HG03060 (cell line): ENCODE measurements around the gene FAXDC2.

Experiments used
- ATAC-seq: cut with Tn5 transposase; IDR thresholded peaks from one replicate; pipeline ENCODE4 v1.9.1; 2021; ENCODE audit warnings: low read depth, moderate number of reproducible peaks; ENCODE audit not compliant: unreplicated experiment

The FAXDC2 gene

DNA sequence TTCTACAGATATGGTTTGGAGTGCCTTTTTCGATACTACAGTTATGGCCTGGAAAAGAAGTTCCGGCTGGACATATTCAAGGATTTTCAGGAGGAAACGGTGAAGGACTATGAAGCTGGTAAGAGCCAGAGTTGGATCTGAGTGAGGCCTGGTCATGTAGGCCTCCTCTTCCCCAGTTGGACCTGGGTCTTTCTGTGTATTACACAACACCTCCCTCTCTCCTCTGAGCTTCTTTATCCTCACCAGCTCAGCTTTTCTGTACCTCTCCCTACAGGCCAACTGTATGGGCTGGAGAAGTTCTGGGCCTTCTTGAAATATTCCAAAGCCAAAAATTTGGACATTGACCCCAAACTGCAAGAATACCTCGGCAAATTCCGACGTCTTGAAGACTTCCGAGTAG is 39.2 kb downstream of the FAXDC2 start:
- no peak for ATAC-seq

DNA sequence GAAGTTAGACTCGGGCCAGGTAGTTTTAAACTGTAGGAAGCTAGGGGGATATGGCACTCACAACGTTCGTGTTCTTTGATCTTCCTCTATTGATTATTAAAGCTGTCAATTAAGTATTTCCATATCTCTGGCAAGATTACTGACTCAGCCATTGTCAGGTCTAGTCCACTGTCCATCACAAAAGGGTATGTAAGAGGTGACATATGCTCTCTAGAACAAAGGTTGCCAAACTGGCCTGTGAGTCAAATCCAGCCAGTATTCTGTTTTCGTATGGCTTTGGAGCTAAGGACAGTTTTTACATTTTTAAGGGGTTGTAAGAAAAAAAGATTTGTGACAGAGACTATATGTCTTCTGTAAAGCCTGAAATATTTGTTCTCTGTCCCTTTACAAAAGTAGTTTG is 44.2 kb downstream of the FAXDC2 start:
- no peak for ATAC-seq

DNA sequence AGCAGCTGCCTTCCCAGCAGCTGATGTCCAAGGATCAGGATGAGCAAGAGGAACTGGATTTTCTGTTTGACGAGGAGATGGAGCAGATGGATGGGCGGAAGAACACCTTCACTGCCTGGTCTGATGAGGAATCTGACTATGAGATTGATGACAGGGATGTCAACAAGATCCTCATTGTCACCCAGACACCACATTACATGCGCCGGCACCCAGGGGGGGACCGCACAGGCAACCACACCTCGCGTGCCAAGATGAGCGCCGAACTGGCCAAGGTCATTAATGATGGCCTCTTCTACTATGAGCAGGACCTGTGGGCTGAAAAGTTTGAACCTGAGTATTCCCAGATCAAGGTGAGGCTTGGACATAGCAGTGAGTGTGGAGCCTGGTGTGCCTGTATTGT is 48.4 kb downstream of the FAXDC2 start:
- no peak for ATAC-seq

DNA sequence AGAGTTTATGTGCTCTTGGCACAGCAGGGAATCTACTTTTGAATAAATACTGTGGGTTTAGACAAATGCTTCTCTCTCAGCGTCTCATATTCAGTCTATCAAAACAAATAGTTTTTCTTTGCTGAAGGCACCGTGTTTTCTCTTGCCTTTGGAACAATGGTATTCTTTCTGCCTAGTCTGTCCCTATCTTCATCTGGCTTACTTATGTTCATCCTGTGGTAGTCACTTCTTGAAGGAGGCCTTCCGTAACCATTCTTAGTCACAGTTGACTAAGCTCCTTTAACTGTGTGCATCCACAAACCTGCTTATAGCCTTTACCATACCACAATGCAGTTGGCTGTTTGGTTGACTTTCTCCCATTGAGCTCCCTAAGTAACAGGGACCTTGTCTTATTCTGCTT is 49.3 kb downstream of the FAXDC2 start:
- ATAC-seq = no peak

DNA sequence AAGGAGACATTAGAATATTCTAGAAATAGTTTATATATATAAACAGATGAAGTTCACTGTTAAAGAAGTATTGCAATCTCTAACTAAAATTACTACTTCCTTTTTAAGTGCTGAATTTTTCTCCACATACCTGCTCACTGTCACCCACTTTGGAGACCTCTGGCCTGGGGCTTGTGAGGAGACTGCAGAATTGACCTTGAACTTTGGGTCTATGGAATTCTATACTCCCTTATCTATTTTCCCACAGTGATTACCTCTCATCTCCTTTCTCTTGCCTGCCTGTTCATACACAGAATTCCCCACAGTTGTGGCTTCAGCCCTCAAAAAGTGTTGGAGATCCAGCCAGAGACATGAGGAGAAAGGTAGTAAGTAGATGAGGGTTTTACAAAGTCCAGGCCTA is 49.8 kb downstream of the FAXDC2 start:
- ATAC-seq = no peak

DNA sequence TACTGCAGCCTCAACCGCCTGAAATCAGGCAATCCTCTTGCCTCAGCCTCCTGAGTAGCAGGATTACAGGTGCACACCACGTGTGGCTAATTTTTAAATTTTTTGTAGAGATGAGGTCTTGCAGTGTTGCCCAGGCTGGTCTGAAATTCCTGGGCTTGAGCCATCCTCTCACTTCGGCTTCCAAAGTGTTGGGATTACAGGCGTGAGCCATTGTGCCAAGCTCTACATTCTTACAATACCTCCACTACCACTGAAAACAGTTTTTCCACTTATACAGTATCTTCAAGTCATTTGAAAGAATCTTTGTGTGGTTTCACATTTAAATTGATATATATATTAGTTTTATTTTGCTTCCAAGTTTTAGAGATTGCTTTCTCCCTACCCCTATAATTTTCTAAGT is 52.6 kb downstream of the FAXDC2 start:
- ATAC-seq = no peak

DNA sequence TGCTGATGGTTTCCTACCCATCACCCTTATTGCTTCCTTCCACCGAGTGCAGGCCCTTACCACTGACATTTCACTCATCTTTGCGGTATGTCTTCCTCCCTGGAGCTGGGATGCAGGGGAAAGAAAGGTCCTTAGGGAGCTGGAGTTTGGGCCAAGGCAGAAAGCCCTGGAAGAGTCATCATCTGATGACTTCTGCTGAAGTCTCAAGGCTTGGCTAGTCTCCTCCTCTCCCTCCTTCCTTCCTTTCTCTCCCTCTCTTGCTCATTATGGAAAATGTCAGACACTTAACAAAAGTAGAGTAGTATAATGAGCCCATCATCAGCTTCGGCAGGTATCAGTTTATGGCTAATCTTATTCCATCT is 55.2 kb downstream of the FAXDC2 start:
- no peak for ATAC-seq

DNA sequence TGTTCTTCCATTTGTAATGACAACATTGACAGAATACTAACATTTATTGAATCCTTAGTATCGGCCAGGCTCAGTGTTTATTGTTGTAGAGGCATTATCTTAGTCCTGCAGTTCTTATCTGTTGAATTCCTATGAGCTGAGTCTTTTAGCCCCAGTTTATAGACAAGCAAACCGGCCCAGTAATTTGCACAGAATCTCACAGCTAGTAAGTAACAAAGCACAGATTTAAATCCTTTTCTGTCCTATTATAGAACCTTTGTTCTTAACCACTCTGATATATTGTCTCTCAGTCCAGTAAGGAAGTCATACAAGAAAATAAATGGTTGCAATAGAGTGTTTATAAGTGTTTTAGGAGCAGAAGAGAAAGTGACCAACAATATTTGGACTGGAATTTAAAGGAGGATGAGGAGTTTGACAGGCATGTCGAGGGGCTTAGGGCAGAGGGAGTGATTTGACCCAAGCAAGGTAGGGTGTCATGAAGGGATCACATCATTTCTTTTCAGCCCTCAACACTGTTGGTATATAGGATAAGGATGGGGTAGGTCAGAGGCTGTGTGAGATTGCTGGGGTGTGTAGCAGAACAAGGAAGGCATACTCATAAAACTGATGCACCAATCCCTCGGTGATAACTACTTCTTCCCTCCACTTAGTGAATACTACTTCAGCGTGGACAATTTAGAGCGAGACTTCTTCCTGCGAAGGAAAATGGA is 55.7 kb downstream of the FAXDC2 start:
- no peak for ATAC-seq

DNA sequence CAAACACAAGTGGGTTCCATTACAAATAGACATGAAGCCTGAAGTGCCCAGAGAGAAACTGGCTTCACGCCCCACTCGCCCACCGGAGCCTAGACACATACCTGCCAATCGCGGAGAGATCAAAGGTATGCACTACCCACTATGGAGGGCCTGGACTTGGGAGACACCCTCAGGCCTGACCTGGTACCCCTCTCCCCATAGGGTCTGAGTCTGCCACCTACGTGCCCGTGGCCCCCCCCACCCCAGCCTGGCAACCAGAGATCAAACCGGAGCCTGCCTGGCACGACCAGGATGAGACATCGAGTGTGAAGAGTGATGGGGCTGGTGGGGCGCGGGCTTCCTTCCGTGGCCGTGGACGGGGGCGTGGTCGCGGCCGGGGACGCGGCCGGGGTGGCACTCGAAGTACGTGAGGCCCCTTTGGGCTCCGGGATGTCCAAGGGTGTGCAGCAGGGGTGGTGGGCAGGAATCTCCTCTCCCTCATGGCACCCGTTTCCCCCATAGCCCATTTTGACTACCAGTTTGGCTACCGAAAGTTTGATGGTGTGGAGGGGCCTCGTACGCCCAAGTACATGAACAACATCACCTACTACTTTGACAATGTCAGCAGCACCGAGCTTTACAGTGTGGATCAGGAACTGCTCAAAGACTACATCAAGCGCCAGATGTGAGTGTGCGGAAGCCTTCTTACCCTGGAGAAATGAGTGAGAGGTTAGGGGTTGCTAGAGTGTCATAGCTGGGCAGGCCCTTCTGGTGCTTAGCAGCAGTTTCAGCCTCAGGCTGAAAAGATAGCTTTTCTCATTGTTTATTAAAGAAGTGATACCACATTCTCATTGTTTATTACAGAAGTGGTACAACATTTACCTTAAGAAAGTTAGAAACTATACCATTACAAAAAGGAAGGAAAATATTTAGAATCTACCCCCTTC is 56.5 kb downstream of the FAXDC2 start:
- ATAC-seq = no peak

DNA sequence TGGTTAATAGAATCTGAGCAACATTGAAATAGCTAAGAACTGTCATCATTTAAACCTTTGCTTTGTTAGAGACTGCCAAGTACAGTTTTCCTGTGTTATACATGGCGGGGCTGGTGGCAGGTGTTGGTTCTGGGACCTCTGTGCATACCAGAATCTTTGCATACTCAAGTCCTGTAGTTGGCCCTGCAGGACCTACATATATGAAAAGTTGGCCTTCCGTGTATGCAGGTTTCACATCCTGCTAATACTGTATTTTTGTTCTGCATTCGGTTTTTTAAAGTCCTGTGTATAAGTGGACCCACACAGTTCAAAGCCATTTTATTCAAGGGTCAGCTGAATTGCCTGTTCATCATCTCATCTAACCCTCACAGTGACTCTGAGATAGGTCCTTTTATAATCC is 58.9 kb downstream of the FAXDC2 start:
- ATAC-seq = no peak

DNA sequence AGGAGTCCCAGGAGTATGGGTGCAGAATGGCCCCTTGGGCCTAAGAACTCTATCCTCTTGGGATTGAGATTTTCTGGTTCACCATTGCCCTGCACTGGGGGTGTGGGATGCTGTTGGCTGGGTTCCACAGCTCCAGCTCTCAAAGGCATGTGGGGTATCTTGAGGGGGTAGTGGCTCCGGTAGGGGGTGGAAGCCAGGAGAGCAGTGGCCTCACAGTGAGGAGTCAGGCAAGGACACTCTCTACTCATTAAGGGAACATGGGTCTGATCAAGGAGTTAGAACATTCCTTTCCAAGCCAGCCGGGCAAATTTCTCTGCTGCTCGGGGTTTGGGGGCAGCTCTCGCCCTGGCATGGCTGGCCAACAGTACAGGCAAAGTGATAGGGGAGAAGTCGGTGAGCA is 62.2 kb downstream of the FAXDC2 start:
- ATAC-seq = no peak

DNA sequence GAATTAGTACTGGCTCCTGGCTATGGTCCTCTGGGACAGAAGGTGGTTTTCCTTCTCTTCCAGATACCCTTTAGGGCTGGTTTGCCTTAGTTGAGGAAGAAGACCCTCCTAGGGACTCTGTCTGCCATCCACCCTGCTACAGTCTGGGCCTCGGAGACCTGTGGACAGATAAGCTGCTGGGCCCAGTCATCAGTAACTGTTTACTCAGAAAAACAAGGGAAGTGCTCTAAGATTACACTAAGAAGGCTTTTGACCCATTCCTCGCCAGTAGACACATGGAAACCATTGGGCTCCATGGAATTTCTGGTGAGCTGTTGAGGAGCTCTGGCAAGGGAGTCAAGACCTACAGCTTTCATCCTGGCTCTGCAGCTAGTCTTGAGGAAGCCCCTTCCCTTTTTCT is 64.0 kb downstream of the FAXDC2 start:
- ATAC-seq = no peak

DNA sequence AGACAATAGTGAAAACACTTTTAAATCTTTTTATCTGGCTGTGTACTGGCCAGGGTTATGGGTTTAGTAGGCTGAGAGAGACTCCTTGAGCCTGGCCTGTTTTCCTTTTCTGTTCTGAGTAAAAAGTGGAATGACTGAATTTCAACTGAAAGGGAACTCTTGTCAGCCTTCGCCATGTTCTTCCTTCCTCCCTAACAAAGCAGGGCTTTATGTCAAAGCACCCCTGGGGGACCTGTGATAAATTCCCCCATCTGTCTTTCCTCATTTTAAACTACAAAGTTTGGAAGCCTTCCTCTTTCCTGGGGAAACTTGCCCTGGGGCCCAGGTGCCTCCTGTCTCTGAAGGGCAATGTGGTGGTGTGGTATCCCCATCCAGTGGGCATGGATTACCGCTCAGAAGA is 65.5 kb downstream of the FAXDC2 start:
- ATAC-seq = no peak

DNA sequence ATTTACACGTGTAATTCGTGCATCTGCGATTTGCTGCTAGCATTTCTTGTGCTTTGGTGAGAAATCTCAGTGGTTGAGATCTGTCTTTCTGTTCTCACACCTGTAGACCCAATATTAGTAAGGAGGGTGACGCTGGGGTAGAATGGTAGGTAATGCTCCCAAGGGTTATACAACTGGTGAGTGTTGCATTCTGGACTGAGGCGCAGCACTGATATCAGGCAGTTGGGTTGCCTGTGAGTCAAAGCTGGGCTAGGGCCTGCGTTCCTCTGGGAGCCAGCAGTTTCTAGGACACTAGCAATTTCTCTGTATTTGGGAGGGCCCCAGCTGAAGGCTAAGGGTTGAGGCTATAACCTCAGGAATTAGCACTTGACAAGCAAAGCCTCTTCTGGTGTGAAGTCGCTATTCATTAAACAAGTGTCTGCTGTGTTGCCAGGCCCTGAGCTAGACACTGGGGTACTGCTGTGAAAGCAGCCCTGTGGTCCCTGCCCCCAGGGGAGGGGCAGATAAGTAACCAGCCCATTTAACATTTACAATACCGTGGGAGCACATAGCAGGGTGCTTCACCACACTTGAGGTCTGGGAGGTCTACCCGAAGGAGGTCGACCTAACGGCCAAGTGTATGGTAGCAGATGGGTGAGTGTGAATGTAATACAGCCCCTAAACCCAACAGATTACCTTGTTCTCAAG is 66.5 kb downstream of the FAXDC2 start:
- ATAC-seq = no peak

DNA sequence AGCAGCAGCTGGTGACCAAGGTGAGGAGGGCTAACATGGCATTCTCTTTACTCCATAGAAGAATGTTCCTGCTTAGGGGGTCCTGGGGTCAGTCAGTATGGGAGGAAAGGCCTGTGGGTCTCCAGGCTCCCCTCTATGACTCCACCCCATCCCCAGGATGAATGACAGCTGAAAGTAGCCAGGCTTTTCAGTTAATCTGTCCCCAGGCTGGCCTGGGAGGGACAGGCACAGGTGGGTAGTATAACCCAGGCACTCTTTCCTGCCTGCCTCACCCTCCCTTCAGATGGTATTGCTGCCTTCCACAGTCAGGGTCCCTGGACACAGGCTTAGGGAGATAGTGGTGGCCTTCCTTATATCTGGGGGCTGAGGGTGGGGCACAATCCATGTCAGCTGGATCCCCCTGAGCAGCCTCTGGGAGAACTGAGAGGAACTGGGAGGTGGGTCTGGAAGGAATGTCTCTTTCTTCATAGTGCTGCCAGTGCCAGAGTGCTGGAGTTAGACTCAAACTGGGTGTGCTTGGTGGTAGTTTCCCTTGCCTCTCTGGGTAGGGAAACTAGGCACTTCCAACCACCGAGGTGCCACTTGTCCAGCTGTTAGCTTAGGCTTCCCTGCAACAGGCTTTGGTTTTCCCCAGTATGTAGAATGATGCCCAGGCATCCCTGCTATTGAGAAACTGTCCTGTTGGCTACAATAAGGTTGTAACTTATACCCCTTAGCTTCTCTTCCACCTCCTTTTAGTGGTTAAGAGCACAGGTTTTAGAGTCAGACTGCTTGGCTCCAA is 67.4 kb downstream of the FAXDC2 start:
- no peak for ATAC-seq

DNA sequence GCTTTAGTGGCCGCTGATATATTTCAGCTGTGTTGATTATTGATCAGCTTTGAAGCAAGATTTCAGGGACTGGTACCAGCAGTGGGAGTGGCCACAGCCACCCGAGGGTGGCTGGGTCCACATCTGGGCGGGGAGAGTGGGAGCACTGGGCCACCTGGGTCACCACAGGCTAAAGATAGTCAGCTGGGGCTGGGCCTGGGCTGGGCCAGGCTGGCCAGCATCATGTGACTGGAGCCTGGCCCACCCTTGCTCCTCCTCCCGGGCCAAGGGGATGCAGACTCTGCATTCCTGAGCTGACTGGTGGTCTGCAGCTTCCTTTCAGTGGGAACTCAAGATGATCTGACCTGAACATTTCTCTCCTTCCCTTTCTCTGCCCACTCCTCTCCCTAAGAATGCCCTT is 68.1 kb downstream of the FAXDC2 start:
- ATAC-seq = no peak

DNA sequence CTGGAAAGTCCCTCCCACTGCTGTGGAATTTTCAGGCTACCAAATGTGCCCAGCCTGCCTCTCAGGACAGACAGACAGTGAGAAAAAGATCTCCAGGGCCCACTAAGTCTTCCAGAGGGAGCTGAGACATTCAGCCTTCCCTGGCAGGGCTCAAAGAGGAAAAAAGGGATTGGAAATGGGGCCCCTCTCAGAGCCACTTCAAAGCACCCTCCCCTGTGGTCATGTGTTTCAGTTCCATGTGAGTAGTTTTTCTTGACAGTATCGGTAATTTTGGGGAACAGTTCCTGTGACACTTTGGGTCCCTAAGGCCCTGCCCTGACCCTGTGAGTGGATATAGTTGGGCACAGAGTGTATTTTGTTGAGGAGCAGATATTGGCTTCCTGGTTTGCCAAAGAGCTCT is 70.3 kb downstream of the FAXDC2 start:
- no peak for ATAC-seq

DNA sequence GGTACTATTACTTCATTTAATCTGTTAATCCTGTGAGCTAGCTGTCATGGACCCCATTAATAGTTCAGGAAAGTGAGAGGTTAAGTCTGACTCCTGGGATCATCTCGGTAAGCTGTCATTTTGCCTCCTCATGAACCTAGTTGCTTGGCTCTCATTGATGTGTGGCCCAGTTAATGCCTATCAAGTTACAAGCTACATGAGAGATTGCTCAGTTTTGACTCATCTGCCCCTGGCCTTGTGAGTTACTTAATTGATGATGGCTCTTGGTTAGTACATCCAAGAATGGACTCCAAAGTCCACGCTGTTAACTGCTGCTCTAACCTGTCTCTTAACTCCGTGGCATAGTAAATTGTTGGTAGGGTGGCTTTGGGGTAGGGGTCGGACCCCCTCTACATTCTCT is 71.3 kb downstream of the FAXDC2 start:
- ATAC-seq = no peak

DNA sequence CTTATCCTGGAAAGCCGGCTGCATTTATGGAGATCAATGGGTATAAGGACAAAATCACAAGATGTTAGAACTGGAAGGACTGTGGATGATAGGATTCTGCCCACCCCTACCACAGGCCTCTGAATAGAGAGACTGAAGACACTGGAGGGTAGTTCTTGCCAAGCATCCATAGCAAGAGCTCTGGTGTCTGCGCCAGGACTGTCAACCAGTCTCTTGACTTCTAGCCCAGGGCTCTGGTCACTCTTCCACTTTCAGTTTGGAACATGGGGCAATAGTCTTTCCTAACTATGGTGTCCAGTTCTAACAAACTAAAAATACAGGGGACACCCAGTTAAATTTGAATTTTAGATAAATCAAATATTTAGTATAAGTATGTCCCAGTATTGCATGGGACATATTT is 71.9 kb downstream of the FAXDC2 start:
- no peak for ATAC-seq

DNA sequence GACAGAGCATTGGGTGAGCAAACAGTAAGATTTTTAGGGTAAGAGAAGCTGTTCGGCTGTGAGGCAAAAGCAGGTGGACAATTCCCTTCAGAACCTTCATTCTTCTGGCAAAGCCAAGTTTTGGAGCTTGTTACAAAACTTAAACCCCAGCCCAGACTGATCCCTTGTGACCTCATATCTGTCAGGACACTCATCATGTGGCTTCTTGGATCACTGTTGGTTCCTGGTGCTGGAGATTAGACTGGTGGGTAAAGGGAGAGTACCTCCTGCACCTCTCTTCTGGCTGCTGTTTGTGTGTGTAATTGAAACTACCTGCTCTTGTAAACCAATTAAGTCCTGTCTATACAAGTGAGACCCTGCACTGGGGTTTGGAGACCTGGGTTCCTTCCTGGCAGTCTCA is 74.2 kb downstream of the FAXDC2 start:
- ATAC-seq = no peak

DNA sequence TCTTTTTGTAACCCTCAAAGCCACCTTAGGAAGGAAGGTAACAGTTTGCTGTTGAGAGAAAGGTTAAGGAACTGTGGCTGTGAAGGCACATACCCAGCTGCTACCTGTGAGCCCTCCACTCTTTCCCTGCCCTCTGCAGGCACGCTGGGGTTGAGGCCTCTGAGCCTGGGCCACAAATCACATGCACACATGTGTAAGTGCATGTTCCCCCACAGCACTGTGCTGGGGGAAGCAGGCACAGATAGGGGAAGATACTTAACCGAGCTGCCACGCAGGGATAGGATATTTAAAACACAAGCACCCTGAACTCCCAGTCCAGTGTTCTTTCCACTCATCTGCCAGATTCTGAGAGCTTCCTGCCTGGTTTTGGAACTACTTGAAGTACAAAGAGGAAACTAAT is 77.1 kb downstream of the FAXDC2 start:
- ATAC-seq = no peak
